K562 (cell line): ENCODE data around the gene CELSR2. TPM values are rescaled to one million over a fixed set of nuclear protein-coding genes. Genes with fewer than 3 reads are reported as not detected.

Experiments
- ATF1 ChIP-seq, 2 experiments: fragments of 450-650 bp in 1 of 2; IDR thresholded peaks; 2 replicates each; pipeline ENCODE4 v1.6.1; 2016; ENCODE audit warnings: missing compliant biosample characterization in 1 of 2, missing genetic modification characterization in 1 of 2
- ATF3 ChIP-seq, 2 experiments: fragments of 450-650 bp in 1 of 2; sonication (generic) in 1 of 2; formaldehyde crosslinking in 1 of 2; IDR thresholded peaks in 1 of 2; conservative IDR thresholded peaks in 1 of 2; 2 replicates each; pipeline versions ENCODE4 v1.6.1 to v1.8.1; 2016 to 2023; ENCODE audit warnings: mild to moderate bottlenecking in 2 of 2, moderate library complexity in 2 of 2, inconsistent platforms in 1 of 2, missing genetic modification reagents in 1 of 2
- CHD4 ChIP-seq: fragments of 200-600 bp; sonication (generic); IDR thresholded peaks from 3 replicates; pipeline ENCODE4 v1.6.1; 2012; ENCODE audit warnings: low read depth, mild to moderate bottlenecking, mixed read lengths, low read length, inconsistent platforms; ENCODE audit not compliant: insufficient read depth, insufficient replicate concordance, poor library complexity, severe bottlenecking
- DEAF1 ChIP-seq: fragments of 450-650 bp; formaldehyde crosslinking; IDR thresholded peaks from 2 replicates; pipeline ENCODE4 v1.4.0; 2020; ENCODE audit warnings: mild to moderate bottlenecking, moderate library complexity
- DMBX1 ChIP-seq: fragments of 250-450 bp; sonication (Bioruptor Pico); IDR thresholded peaks from 2 replicates; pipeline ENCODE4 v1.8.0; 2022; ENCODE audit warnings: inconsistent platforms, mild to moderate bottlenecking, moderate library complexity, borderline replicate concordance
- EP300 ChIP-seq: IDR thresholded peaks from 2 replicates; pipeline ENCODE4 v1.6.1; 2012; ENCODE audit warnings: low read length, improper control_type of control experiment
- ETV5 ChIP-seq: sonication (generic); formaldehyde crosslinking; IDR thresholded peaks from 2 replicates; pipeline ENCODE4 v1.4.0; 2020; ENCODE audit warnings: low read depth, mild to moderate bottlenecking, missing genetic modification reagents
- GABPB1 ChIP-seq: sonication (generic); formaldehyde crosslinking; IDR thresholded peaks from 2 replicates; pipeline ENCODE4 v1.8.0; 2022; ENCODE audit warnings: mild to moderate bottlenecking, missing genetic modification reagents
- HDAC1 ChIP-seq, 2 experiments: fragments of 450-650 bp; IDR thresholded peaks; 2 replicates each; pipeline ENCODE4 v1.6.1; 2016 to 2017; ENCODE audit warnings: inconsistent platforms in 1 of 2, mild to moderate bottlenecking in 1 of 2, moderate library complexity in 1 of 2
- L3MBTL2 ChIP-seq: fragments of 450-650 bp; IDR thresholded peaks from 2 replicates; pipeline ENCODE4 v1.6.1; 2016; ENCODE audit warnings: mild to moderate bottlenecking, moderate library complexity
- LCOR ChIP-seq: sonication (generic); formaldehyde crosslinking; IDR thresholded peaks from 2 replicates; pipeline ENCODE4 v1.8.0; 2022; ENCODE audit warnings: mild to moderate bottlenecking, missing genetic modification reagents
- POLR3G ChIP-seq: IDR thresholded peaks from 2 replicates; pipeline ENCODE4 v1.6.1; 2011; ENCODE audit not compliant: insufficient read length, insufficient replicate concordance; ENCODE audit errors: extremely low read depth
- SMARCC2 ChIP-seq: fragments of 450-650 bp; IDR thresholded peaks from 2 replicates; pipeline ENCODE4 v1.6.1; 2017; ENCODE audit warnings: antibody characterized with exemption, moderate library complexity, mild to moderate bottlenecking, low read depth
- SRSF1 ChIP-seq: fragments of 200-400 bp; formaldehyde crosslinking; IDR thresholded peaks from 2 replicates; pipeline ENCODE4 v1.6.1; 2017; ENCODE audit warnings: mild to moderate bottlenecking, low read depth, low read length, moderate library complexity
- TEAD4 ChIP-seq, 2 experiments: sonication (generic) in 1 of 2; formaldehyde crosslinking in 1 of 2; IDR thresholded peaks; 2 replicates each; pipeline versions ENCODE4 v1.6.1 to v1.8.0; 2012 to 2022; ENCODE audit warnings: borderline replicate concordance in 1 of 2, inconsistent platforms in 1 of 2, low read length in 1 of 2, mild to moderate bottlenecking in 1 of 2, missing genetic modification reagents in 1 of 2
- ZNF408 ChIP-seq: fragments of 250-450 bp; sonication (Bioruptor Pico); IDR thresholded peaks from 2 replicates; pipeline ENCODE4 v1.4.0; 2020; ENCODE audit warnings: low read depth, mild to moderate bottlenecking, moderate library complexity
- ZNF583 ChIP-seq: fragments of 250-450 bp; sonication (Bioruptor Pico); IDR thresholded peaks from 2 replicates; pipeline ENCODE4 v1.4.0; 2020
- polyA plus RNA-seq, 8 experiments: library from polyadenylated mRNA; depleted of rRNA in 4 of 8; stranded (reverse) in 5 of 8; unstranded in 3 of 8; fragments of >200 nt; fragmentation: Nextera tagmentation in 2 of 8; fragmentation: Illumina TruSeq in 1 of 8; extraction: Ambion mirVana in 2 of 8; extraction: Trizol in 1 of 8; gene quantifications; 2 replicates each; pipeline versions ENCODE4 v1.2.1 to v1.2.3, GENCODE V29; 2011 to 2014; ENCODE audit warnings: inconsistent platforms in 1 of 8, missing spikeins in 1 of 8
- total RNA-seq, 7 experiments: library from RNA; depleted of rRNA in 6 of 7; stranded (reverse); fragments of >200 nt in 6 of 7; fragmentation: Illumina TruSeq in 2 of 7; extraction: Trizol in 2 of 7; gene quantifications; 2 replicates each; pipeline versions ENCODE4 v1.2.1 to v1.2.3, GENCODE V29; 2011 to 2021; ENCODE audit warnings: low replicate concordance in 1 of 7

The CELSR2 gene
- total and polyA plus RNA-seq, 9 of the 15 experiments (the other 6 are each of a cell fraction or from before 2014, with no cell fraction given): 0.31 to 21.9 (median 4.2) TPM

- TF ChIP-seq SRSF1 (no peak), HDAC1 (IDR thresholded peaks at IDR 0.05) (peak in 1 of 2 experiments; percentile 88; a peak in 2 of 4 replicates), LCOR (peak; percentile 70; the same call in 1 of the 2 replicates), CHD4 (no peak), SMARCC2 (peak; percentile 73; the same call in 1 of the 2 replicates), GABPB1 (CRISPR knock-in tag) (peak; percentile 51; the same call in 1 of the 2 replicates), TEAD4 (IDR thresholded peaks at IDR 0.05; ENCODE audit: low read length) (peak; percentile 83), TEAD4 (CRISPR knock-in tag; IDR thresholded peaks at IDR 0.05; ENCODE audit: borderline replicate concordance) (no peak), DEAF1 (0 out of 2 replicates have a peak, but pooled peaks have one; percentile 20), ZNF408 (CRISPR knock-in tag) (no peak), L3MBTL2 (no peak; the same call in 1 of the 2 replicates), ZNF583 (CRISPR knock-in tag) (0 out of 2 replicates have a peak, but pooled peaks have one; percentile 9), EP300 (peak; percentile 51; the same call in 1 of the 2 replicates), ATF3 (IDR thresholded peaks at IDR 0.05) (peak; percentile 61), ATF3 (CRISPR knock-in tag; conservative IDR thresholded peaks at IDR 0.05) (no peak), DMBX1 (CRISPR knock-in tag) (0 out of 2 replicates have a peak, but pooled peaks have one; percentile 46), ETV5 (peak; percentile 59; the same call in 1 of the 2 replicates), POLR3G (no peak), ATF1 (CRISPR knock-in tag; IDR thresholded peaks at IDR 0.05) (no peak), ATF1 (tag; IDR thresholded peaks at IDR 0.05) (peak; percentile 67)
These were observed 58.1 kb downstream of the CELSR2 start (continued) for GRCh38 chr1:109307274-109308021.
